ENCODE results near the gene STAT4. TPM values are rescaled to one million over a fixed set of nuclear protein-coding genes. Genes with fewer than 3 reads are reported as not detected.

STAT4 gene
- 0.27 TPM in 1 of 2 replicates, not detected in the other for total RNA-seq

GRCh38 chr2:191150600-191151330 is at the start of gene STAT4:
Gene STAT4, minus strand, starts transcription at chr2:191150994. Its CDS starts 2,791 bp downstream, at chr2:191148203.

GRCh38 chr2:191013932-191014652 is 136.7 kb downstream of the STAT4 start, which contains the start of gene STAT1:
Gene STAT1, minus strand, starts transcription at chr2:191014171. Its CDS starts 4,168 bp downstream, at chr2:191010003.

Other genes with a start within 250 kb of the STAT4 start
- 78.5 and 83.7 TPM in 2 replicates for gene STAT1, start 136.8 kb downstream of the STAT4 start, total RNA-seq
- gene MYO1B, start 94.4 kb upstream of the STAT4 start, total RNA-seq = 64.7 and 72.5 TPM in 2 replicates

Data from mammary microvascular endothelial cell (primary cell).